Activated naive CD8-positive, alpha-beta T cell (primary cell): Measurements from ENCODE around the gene MEMO1.
"Not testable (repeated sequence)": the region's sequence is repeated elsewhere in the genome, so short reads cannot be mapped to it uniquely, and the experiment has no call there.

Source experiments
- H3K27ac Mint-ChIP-seq: one replicate; pipeline ENCODE4 v1.8.0; 2021; ENCODE audit warnings: mixed read lengths
- H3K27me3 Mint-ChIP-seq: one replicate; pipeline ENCODE4 v1.8.0; 2021; ENCODE audit warnings: mixed read lengths
- H3K36me3 Mint-ChIP-seq: one replicate; pipeline ENCODE4 v1.8.0; 2021; ENCODE audit warnings: mixed read lengths
- H3K4me1 Mint-ChIP-seq: one replicate; pipeline ENCODE4 v1.8.0; 2021; ENCODE audit warnings: low read depth, mixed read lengths
- H3K4me3 Mint-ChIP-seq: one replicate; pipeline ENCODE4 v1.8.0; 2021; ENCODE audit warnings: mild to moderate bottlenecking, mixed read lengths
- H3K9me3 Mint-ChIP-seq: one replicate; pipeline ENCODE4 v1.8.0; 2021; ENCODE audit warnings: low read depth, mixed read lengths

Gene MEMO1

GRCh38 chr2:31983762-31984467, 26.9 kb downstream of the MEMO1 start:
- Mint-ChIP-seq H3K4me1 (peaks cover 36% of the 10 kb centered on the region), H3K27me3 (no peaks in the 10 kb centered on the region), H3K36me3 (peaks cover 10% of the 10 kb centered on the region), H3K9me3 (no peaks in the 10 kb centered on the region), H3K4me3 (no peak overlapping the region), H3K27ac (no peak overlapping the region)

DNA sequence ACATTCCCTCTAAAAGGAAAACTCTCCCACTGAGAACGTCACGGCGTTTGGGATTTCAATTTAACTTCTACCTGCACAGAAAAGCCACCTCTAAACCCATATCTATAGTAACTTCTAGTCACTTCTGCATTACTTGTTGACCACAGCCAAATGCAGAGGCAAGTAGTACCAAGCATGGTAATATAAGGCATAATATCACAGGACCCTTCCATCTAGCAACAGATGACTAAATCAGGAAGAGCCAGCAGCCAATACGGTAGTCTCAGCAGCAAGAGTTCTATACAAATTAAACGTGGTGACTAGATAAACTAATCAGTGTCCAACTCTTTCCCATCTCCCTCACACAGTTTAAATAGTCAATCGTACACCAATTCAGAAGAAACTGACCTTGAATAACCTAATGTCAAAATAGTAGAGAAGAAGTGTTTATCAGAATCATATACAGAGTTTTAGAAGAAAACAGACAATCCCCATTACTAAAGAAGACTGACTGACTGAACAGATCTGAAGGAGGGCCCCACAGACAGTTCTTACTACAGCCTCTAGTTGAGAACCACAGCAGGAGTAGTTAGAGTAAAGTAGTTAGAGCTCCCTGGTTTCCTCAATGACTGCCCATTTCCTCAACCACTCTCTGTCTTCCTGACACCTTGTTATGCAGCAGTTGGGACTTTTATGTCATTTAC, 30.0 kb downstream of the MEMO1 start:
- no peaks in the 10 kb centered on the region for H3K9me3 Mint-ChIP-seq
- peak overlapping the region; percentile 15 for H3K4me3 Mint-ChIP-seq
- peak overlapping the region; percentile 19 for H3K27ac Mint-ChIP-seq
- H3K36me3 Mint-ChIP-seq = peaks cover 7% of the 10 kb centered on the region
- H3K27me3 Mint-ChIP-seq = no peaks in the 10 kb centered on the region
- H3K4me1 Mint-ChIP-seq = peaks cover 33% of the 10 kb centered on the region

DNA sequence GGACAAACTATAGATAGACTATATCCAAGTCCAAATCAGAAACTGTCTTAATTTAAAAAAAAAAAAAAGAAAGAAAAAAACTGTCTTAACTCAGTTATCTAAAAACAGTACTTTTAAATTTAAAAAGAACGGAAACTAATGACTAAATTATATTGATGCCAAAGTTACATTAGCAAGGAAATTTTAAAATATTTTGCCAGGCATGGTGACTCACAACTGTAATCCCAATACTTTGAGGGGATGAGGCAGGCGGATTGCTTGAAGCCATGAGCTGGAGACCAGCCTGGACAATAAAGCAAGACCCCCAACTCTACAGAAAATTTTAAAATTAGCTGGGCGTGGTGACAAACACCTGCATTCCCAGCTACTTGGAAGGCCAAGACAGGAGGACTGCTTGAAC, 30.9 kb downstream of the MEMO1 start:
- Mint-ChIP-seq H3K9me3 (no peaks in the 10 kb centered on the region), H3K4me1 (peaks cover 37% of the 10 kb centered on the region), H3K27me3 (no peaks in the 10 kb centered on the region), H3K27ac (no peak overlapping the region), H3K4me3 (no peak overlapping the region), H3K36me3 (peaks cover 7% of the 10 kb centered on the region)

DNA sequence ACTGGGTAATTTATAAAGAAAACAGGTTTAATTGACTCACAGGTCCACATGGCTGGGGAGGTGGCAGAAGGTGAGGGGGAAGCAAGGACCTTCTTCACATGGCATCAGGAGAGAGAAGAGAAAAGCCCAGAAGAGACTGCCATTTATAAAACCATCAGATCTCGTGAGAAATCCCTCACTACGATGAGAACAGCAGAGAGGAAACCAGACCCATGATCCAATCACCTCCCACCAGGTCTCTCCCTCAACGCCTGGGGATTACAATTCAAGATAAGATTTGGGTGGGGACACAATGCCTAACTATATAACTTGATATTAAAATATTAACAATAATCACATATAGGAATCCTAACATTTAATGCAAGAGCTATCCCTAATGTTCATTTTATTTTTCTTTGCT, 31.8 kb downstream of the MEMO1 start:
- Mint-ChIP-seq H3K4me3 (no peak overlapping the region), H3K9me3 (no peaks in the 10 kb centered on the region), H3K27me3 (no peaks in the 10 kb centered on the region), H3K4me1 (peaks cover 40% of the 10 kb centered on the region), H3K27ac (no peak overlapping the region), H3K36me3 (peaks cover 5% of the 10 kb centered on the region)

GRCh38 chr2:31978436-31978835, 32.4 kb downstream of the MEMO1 start:
- Mint-ChIP-seq H3K4me3 (no peak overlapping the region), H3K27ac (no peak overlapping the region), H3K4me1 (peaks cover 43% of the 10 kb centered on the region), H3K27me3 (no peaks in the 10 kb centered on the region), H3K36me3 (peaks cover 5% of the 10 kb centered on the region), H3K9me3 (no peaks in the 10 kb centered on the region)

GRCh38 chr2:31973665-31974064, 37.1 kb downstream of the MEMO1 start:
- Mint-ChIP-seq H3K36me3 (no peaks in the 10 kb centered on the region), H3K4me1 (peaks cover 30% of the 10 kb centered on the region), H3K27me3 (no peaks in the 10 kb centered on the region), H3K9me3 (no peaks in the 10 kb centered on the region), H3K27ac (no peak overlapping the region), H3K4me3 (no peak overlapping the region)

- no peaks in the 10 kb centered on the region for H3K36me3 Mint-ChIP-seq
- no peak overlapping the region for H3K4me3 Mint-ChIP-seq
- H3K27me3 Mint-ChIP-seq = no peaks in the 10 kb centered on the region
- peaks cover 25% of the 10 kb centered on the region for H3K4me1 Mint-ChIP-seq
- no peak overlapping the region for H3K27ac Mint-ChIP-seq
- H3K9me3 Mint-ChIP-seq = no peaks in the 10 kb centered on the region
Measured at GRCh38 chr2:31972059-31972458, 38.7 kb downstream of the MEMO1 start.

GRCh38 chr2:31969178-31969577, 41.6 kb downstream of the MEMO1 start:
- Mint-ChIP-seq H3K27ac (no peak overlapping the region), H3K4me1 (peaks cover 20% of the 10 kb centered on the region), H3K36me3 (peaks cover 2% of the 10 kb centered on the region), H3K4me3 (no peak overlapping the region), H3K27me3 (no peaks in the 10 kb centered on the region), H3K9me3 (no peaks in the 10 kb centered on the region)

DNA sequence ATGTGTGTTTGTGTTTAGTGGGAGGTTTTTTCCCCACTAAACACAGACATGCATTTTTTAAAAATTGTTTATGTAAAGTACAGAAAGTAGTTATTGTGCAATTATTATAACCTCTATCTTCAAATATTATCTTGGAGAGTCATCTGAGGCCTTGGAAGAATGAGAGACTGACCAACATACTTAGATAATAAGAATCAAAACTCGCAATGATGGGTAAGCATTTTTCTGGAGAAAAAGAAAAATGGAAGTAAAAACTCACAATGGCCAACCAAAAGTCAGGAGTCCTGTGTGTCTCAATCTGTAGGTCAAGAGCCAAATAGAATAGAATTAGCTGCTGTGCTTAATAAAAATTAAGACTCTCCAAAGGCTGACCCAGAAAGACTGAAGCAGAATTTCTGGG, 43.0 kb downstream of the MEMO1 start:
- Mint-ChIP-seq H3K27ac (no peak overlapping the region), H3K4me1 (peaks cover 22% of the 10 kb centered on the region), H3K4me3 (no peak overlapping the region), H3K9me3 (no peaks in the 10 kb centered on the region), H3K36me3 (peaks cover 5% of the 10 kb centered on the region), H3K27me3 (no peaks in the 10 kb centered on the region)

DNA sequence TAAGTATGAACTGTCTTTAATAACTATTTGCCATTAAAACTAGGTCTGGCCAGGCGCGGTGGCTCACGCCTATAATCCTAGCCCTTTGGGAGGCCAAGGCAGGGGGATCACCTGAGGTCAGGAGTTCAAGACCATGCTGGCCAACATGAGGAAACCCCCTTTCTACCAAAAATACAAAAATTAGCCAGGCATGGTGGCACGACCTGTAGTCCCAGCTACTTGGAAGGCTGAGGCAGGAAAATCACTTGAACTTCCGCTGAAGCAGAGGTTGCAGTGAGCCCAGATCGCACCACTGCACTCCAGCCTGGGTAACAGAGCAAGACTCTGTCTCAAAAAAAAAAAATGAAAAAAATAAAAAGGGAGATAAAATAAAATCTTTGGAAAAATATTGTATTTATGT, 44.4 kb downstream of the MEMO1 start:
- peaks cover 30% of the 10 kb centered on the region for H3K4me1 Mint-ChIP-seq
- H3K36me3 Mint-ChIP-seq, H3K27ac Mint-ChIP-seq, H3K27me3 Mint-ChIP-seq, H3K9me3 Mint-ChIP-seq, H3K4me3 Mint-ChIP-seq: not testable (repeated sequence)

DNA sequence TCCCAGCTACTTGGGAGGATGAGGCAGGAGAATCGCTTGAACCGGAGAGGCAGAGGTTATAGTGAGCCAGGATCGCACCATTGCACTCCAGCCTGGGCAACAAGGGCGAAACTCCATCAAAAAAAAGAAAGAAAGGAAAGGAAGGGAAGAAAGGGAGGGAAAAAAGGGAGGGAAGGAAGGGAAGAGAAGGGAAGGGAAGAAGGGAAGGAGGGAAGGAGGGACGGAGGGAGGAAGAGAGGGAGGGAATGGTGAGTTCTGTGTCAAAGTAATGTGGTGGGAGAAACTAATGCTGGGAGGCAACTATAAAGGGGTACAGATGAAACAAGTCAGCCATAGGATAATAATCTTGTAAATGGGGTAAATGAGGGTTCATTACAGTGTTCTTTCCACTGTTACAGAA, 45.7 kb downstream of the MEMO1 start:
- Mint-ChIP-seq H3K4me3 (no peak overlapping the region), H3K27ac (no peak overlapping the region), H3K36me3 (peaks cover 8% of the 10 kb centered on the region), H3K4me1 (peaks cover 34% of the 10 kb centered on the region), H3K9me3 (no peaks in the 10 kb centered on the region), H3K27me3 (no peaks in the 10 kb centered on the region)

DNA sequence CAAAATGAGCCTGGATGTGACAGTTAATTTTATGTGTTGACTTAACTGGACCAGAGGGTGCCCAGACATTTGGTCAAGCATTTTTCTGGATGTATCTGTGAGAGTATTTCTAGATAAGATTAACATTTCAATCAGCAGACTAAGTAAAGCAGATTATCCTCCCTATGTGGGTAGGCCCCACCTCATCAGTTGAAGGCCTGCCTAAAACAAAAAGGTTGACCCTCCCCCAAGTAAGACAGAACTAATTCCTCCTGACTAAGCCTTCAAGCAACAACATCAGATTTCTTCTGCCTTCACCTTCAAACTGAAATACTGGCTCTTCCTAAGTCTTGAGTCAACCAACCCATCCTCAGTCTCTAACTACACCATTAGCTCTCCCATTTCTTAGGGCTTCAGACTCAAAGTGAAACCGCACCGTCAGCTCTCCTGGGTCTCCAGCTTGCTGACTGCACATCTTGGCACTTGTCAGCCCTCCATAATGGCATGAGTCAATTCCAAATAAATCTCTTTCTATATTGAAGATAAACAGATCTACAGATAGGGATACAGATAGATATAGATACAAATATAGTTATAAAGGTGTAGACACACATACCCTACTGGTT, 47.9 kb downstream of the MEMO1 start:
- Mint-ChIP-seq H3K4me1 (peaks cover 55% of the 10 kb centered on the region), H3K36me3 (peaks cover 9% of the 10 kb centered on the region), H3K9me3 (no peaks in the 10 kb centered on the region), H3K27ac (peak overlapping the region; percentile 13), H3K27me3 (no peaks in the 10 kb centered on the region), H3K4me3 (no peak overlapping the region)

DNA sequence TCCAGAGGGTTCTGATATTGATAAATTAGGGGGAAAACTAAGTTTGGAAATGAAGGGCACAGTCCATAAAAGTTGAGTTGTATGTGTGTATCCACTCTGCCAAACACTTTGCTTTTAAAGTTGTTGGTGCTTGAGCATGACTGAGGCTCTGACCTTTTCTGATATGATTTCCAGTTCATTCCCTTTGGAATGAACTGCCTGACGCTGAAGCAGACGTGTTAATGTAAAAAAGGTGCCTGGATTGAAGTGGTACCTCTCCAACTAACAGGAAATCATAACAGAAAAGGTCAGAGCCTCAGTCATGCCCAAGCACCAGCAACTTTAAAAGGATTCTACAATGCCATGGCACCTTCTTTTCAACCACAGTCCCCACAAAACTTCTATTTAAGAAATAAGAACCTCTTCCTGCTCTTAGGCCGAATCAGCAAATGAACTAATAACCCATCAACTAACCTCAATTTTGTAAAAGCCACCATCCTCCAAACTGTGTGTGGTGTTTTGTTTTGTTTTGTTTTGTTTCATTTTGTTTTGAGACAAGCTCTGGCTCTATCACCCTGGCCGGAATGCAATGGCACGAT, 52.6 kb downstream of the MEMO1 start:
- Mint-ChIP-seq H3K36me3 (peaks cover 11% of the 10 kb centered on the region), H3K9me3 (no peaks in the 10 kb centered on the region), H3K4me1 (peaks cover 56% of the 10 kb centered on the region), H3K27ac (peak overlapping the region; percentile 22), H3K27me3 (no peaks in the 10 kb centered on the region), H3K4me3 (no peak overlapping the region)

- Mint-ChIP-seq H3K4me3 (no peak overlapping the region), H3K27me3 (no peaks in the 10 kb centered on the region), H3K36me3 (peaks cover 8% of the 10 kb centered on the region), H3K27ac (peak overlapping the region; percentile 22), H3K9me3 (no peaks in the 10 kb centered on the region), H3K4me1 (peaks cover 49% of the 10 kb centered on the region)
Measured at GRCh38 chr2:31957354-31958139, 53.3 kb downstream of the MEMO1 start.

GRCh38 chr2:31956934-31957333, 53.9 kb downstream of the MEMO1 start:
- H3K4me1 Mint-ChIP-seq = peaks cover 43% of the 10 kb centered on the region
- H3K9me3 Mint-ChIP-seq, H3K27ac Mint-ChIP-seq, H3K27me3 Mint-ChIP-seq, H3K4me3 Mint-ChIP-seq, H3K36me3 Mint-ChIP-seq: not testable (repeated sequence)
